Chondrocyte (in vitro differentiated cells): ENCODE measurements around the gene TBC1D19. TPM values are rescaled to one million over a fixed set of nuclear protein-coding genes. Genes with fewer than 3 reads are reported as not detected.

ENCODE experiments used
- DNase-seq: peaks from one replicate; pipeline ENCODE4 v3.0.0; 2021; ENCODE audit warnings: mixed read lengths, low spot score
- H3K27ac Mint-ChIP-seq: one replicate; pipeline ENCODE4 v1.8.0; 2021; ENCODE audit warnings: mild to moderate bottlenecking, moderate library complexity, mixed read lengths; ENCODE audit not compliant: unreplicated experiment
- H3K27me3 Mint-ChIP-seq: 2 replicates; pipeline ENCODE4 v1.8.0; 2021; ENCODE audit warnings: low read depth, mixed read lengths
- H3K36me3 Mint-ChIP-seq: 2 replicates; pipeline ENCODE4 v1.8.0; 2021; ENCODE audit warnings: low read depth, mixed read lengths
- H3K4me1 Mint-ChIP-seq: 2 replicates; pipeline ENCODE4 v1.8.0; 2021; ENCODE audit warnings: low read depth, mild to moderate bottlenecking, mixed read lengths
- H3K4me3 Mint-ChIP-seq: one replicate; pipeline ENCODE4 v1.8.0; 2021; ENCODE audit warnings: mild to moderate bottlenecking, moderate library complexity, mixed read lengths; ENCODE audit not compliant: unreplicated experiment
- H3K9me3 Mint-ChIP-seq: 2 replicates; pipeline ENCODE4 v1.8.0; 2021; ENCODE audit warnings: low read depth, mixed read lengths
- total RNA-seq: library from RNA; stranded (reverse); gene quantifications from 3 replicates; pipeline ENCODE4 v1.2.1, GENCODE V29; 2021
- TF ChIP-seq, protein P1 (sequence below): fragments of 200-600 bp; sonication (generic); IDR thresholded peaks from 2 replicates; pipeline ENCODE4 v1.5.0; 2021; ENCODE audit warnings: antibody characterized with exemption, mild to moderate bottlenecking, moderate library complexity

TBC1D19 gene
- total RNA-seq, 1 donor from 2014 or later, result 12.4 TPM

GRCh38 chr4:26741491-26741871 lies 157.6 kb downstream of the TBC1D19 start:
- Mint-ChIP-seq H3K9me3 (no peaks in the 10 kb centered on the region), H3K27ac (peak overlapping the region; percentile 77), H3K4me3 (no peak overlapping the region), H3K36me3 (peaks cover 5% of the 10 kb centered on the region), H3K4me1 (peaks cover 9% of the 10 kb centered on the region), H3K27me3 (no peaks in the 10 kb centered on the region)
- no peak for DNase-seq
- TF ChIP-seq, protein P1, sequence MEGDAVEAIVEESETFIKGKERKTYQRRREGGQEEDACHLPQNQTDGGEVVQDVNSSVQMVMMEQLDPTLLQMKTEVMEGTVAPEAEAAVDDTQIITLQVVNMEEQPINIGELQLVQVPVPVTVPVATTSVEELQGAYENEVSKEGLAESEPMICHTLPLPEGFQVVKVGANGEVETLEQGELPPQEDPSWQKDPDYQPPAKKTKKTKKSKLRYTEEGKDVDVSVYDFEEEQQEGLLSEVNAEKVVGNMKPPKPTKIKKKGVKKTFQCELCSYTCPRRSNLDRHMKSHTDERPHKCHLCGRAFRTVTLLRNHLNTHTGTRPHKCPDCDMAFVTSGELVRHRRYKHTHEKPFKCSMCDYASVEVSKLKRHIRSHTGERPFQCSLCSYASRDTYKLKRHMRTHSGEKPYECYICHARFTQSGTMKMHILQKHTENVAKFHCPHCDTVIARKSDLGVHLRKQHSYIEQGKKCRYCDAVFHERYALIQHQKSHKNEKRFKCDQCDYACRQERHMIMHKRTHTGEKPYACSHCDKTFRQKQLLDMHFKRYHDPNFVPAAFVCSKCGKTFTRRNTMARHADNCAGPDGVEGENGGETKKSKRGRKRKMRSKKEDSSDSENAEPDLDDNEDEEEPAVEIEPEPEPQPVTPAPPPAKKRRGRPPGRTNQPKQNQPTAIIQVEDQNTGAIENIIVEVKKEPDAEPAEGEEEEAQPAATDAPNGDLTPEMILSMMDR, result no peak

DNA sequence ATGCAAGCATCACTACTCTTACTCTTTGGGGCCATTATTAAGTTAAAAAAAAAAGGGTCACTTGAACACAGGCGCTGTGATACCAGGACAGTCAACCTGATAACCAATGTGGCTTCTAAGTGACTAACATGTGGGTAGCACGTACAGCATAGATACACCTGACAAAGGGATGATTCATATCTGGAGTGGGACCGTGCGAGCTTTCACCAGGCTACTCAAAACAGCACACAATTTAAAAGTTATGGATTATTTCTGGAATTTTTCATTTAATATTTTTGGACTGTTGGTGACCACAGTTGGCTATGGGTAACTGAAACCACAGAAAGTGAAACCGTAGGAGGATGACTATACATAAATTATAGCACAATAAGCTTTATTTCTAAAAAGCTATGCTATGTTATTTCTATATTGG lies 162.9 kb downstream of the TBC1D19 start:
- DNase-seq, result no peak
- Mint-ChIP-seq H3K4me3 (no peak overlapping the region), H3K27ac (no peak overlapping the region), H3K9me3 (no peaks in the 10 kb centered on the region), H3K36me3 (peaks cover 16% of the 10 kb centered on the region), H3K27me3 (no peaks in the 10 kb centered on the region), H3K4me1 (peaks cover 3% of the 10 kb centered on the region)
- TF ChIP-seq, protein P1, result no peak

DNA sequence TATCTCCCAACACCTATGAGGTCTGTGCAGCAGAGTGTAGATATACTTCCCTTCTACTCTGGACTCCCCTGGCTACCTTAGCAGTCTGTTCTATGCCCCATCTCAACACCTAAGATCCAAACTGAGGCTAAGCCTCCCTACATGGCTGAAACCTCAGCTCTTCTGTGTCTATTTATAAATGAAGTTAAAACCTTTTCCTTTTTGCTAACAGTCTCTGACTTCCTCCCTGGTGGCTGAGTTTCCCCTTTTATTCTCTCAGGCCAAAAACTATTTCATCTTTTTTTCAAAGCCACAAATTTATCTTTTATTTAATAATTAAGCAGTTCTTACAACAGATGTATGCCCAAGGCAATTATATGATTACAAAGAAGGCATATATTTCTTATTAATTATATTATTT lies 164.9 kb downstream of the TBC1D19 start:
- Mint-ChIP-seq H3K27ac (no peak overlapping the region), H3K4me1 (peaks cover 7% of the 10 kb centered on the region), H3K36me3 (peaks cover 15% of the 10 kb centered on the region)

DNA sequence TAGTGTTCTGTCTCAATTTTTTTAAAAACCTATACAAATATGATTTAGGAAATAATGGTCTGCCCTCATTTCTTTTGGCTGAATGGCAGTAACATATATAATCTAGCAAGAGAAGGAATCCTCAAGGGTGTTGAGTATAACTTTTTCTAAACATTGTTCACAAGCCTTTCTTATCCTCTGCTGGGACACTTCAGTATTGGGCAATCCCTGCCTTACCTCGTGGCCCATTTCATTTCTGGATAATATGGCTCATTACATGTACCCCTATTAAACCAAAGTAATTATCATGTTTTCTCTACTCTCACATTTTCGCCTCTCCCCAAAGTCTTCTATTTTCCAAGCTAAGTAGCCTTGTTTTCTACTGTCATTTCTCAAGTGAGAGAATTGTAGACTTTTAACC lies 166.0 kb downstream of the TBC1D19 start:
- H3K9me3 Mint-ChIP-seq, result no peaks in the 10 kb centered on the region
- H3K36me3 Mint-ChIP-seq, result peaks cover 15% of the 10 kb centered on the region
- DNase-seq, result no peak
- H3K4me1 Mint-ChIP-seq, result peaks cover 8% of the 10 kb centered on the region
- no peak overlapping the region for H3K4me3 Mint-ChIP-seq
- H3K27ac Mint-ChIP-seq, result no peak overlapping the region
- TF ChIP-seq, protein P1, result no peak
- H3K27me3 Mint-ChIP-seq, result no peaks in the 10 kb centered on the region

More for the DNA sequence above, 164.9 kb downstream of the TBC1D19 start:
- no peaks in the 10 kb centered on the region for H3K27me3 Mint-ChIP-seq
- no peak for DNase-seq
- H3K4me3 Mint-ChIP-seq, result no peak overlapping the region
- no peaks in the 10 kb centered on the region for H3K9me3 Mint-ChIP-seq
- TF ChIP-seq, protein P1, result no peak

DNA sequence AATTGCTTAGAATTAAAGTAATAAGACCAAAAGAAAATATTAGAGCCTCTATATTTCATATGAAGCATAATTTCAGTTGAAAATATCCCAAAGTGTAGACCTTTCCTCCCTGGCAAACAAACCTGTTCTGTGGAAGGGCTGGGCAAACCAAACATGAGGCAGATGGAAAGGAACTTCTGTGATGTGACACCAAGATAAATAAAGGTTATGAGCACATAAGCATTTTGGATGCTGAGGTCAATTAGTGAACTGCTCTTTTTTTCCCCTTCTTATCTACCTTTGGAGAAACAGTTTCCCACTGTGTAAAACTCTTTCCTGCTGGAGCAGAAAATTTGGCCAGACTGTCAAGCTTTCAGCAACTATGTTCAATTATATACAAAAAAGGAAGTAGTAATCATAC lies 167.1 kb downstream of the TBC1D19 start:
- Mint-ChIP-seq H3K9me3 (no peaks in the 10 kb centered on the region), H3K27ac (no peak overlapping the region), H3K27me3 (no peaks in the 10 kb centered on the region), H3K4me1 (peaks cover 8% of the 10 kb centered on the region), H3K4me3 (no peak overlapping the region), H3K36me3 (peaks cover 15% of the 10 kb centered on the region)
- TF ChIP-seq, protein P1, result no peak
- no peak for DNase-seq
